ENCODE results near the gene RPAP2.

The RPAP2 gene

DNA sequence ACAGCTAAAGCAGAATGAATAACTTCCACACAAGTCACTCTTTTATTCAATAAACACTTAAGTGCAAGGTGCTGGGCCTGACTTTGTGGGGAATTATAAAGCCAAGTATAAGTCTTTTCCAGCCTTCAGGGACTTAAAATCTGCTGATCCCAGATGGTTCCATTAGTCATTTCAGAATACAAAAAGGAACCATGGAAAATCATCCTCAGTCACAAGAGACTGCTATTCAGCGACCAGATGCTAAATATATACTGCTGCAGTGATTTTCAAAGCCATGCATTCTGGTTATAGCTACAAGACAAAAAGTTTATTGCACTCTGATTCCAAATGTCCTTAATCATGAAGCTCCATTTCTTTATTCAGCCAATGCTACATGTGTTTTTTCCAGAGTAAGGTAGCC is 25.8 kb upstream of the RPAP2 start:
- peaks cover 34 to 86% of the 10 kb centered on the region in 2 experiments for H3K36me3 ChIP-seq (ENCODE audit: control insufficient read depth in 2 of 2, insufficient read depth in 1 of 2, low read length in 2 of 2)
- CTCF ChIA-PET = interaction anchor here (0.6 to 1.2 kb wide), 4 partner anchors 17 to 439 kb away, joined by 3 to 6 read pairs (median 3); no protein-coding TSS in a partner anchor
- POLR2A ChIA-PET = interaction anchor here (0.7 kb wide), 1 partner anchor 203 kb away, joined by 6 read pairs; no protein-coding TSS in a partner anchor
- H3K4me3 ChIP-seq (ENCODE audit: low read depth, low read length) = no peak overlapping the region
- no peaks in the 10 kb centered on the region for H3K4me1 ChIP-seq (ENCODE audit: control insufficient read depth, insufficient read depth, low read length)
- no peaks in the 10 kb centered on the region for H3K9me3 ChIP-seq (ENCODE audit: control insufficient read depth, insufficient read depth, low read depth, low read length)
- TF ChIP-seq ZNF174 (tag by site-specific recombination; IDR thresholded peaks at IDR 0.05) = no peak
- TF ChIP-seq ZNF660 (tag by site-specific recombination; IDR thresholded peaks at IDR 0.05) = no peak
- TF ChIP-seq ZNF354C (tag by site-specific recombination; IDR thresholded peaks at IDR 0.05; ENCODE audit: borderline replicate concordance, low read depth) = no peak
- no peak for TF ChIP-seq GLIS1 (tag by site-specific recombination; IDR thresholded peaks at IDR 0.05)
- no peak for TF ChIP-seq ZNF335 (tag by site-specific recombination; conservative IDR thresholded peaks at IDR 0.05)
- no peak for TF ChIP-seq ZNF837 (tag by site-specific recombination; IDR thresholded peaks at IDR 0.05)
- no peak for TF ChIP-seq ZNF184 (tag by site-specific recombination; IDR thresholded peaks at IDR 0.05)
- TF ChIP-seq GLI4 (tag by site-specific recombination; IDR thresholded peaks at IDR 0.05) = no peak
- no peak for TF ChIP-seq ZBTB20 (tag by site-specific recombination; IDR thresholded peaks at IDR 0.05)
- no peak for TF ChIP-seq ZNF596 (tag by site-specific recombination; IDR thresholded peaks at IDR 0.05)
- no peak for TF ChIP-seq ZNF19 (tag by site-specific recombination; IDR thresholded peaks at IDR 0.05; ENCODE audit: low read depth)
- no peak for TF ChIP-seq ZNF302 (tag by site-specific recombination; IDR thresholded peaks at IDR 0.05; ENCODE audit: low read depth)
- no peak for TF ChIP-seq BCL11A (tag by site-specific recombination; IDR thresholded peaks at IDR 0.05; ENCODE audit: low read depth)
- TF ChIP-seq ZIC2 (tag by site-specific recombination; IDR thresholded peaks at IDR 0.05) = no peak
- no peak for TF ChIP-seq ZNF677 (tag by site-specific recombination; IDR thresholded peaks at IDR 0.05)
- no peak for TF ChIP-seq ZNF629 (tag by site-specific recombination; IDR thresholded peaks at IDR 0.05)
- H3K27ac ChIP-seq (ENCODE audit: extremely low read depth, low read depth, low read length) = no peak overlapping the region

DNA sequence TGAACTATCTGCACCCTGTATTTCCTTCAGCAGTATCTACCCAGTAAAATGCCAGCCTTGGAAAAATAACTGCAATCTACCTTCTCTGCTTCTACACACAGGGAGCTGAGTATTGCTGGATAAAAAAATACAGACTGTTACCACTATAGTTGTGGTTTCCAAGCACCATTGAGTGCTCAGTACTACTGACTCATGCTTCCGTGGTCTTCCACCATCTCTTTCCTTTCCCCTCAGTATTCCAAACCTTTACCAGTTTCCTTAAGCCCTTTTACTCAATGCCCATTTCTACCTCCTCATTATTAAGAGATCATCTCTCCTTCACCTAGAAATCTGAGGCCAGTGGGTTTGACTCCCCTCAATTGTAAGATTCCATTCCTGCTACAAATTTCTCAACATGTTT is 23.9 kb upstream of the RPAP2 start:
- ChIA-PET CTCF (interaction anchor here (1.1 kb wide), 1 partner anchor 993 kb away, joined by 4 read pairs; no protein-coding TSS in a partner anchor), POLR2A (no interaction called here)
- Histone ChIP-seq H3K4me3 (ENCODE audit: low read depth, low read length) (no peak overlapping the region), H3K36me3 (ENCODE audit: control insufficient read depth in 2 of 2, insufficient read depth in 1 of 2, low read length in 2 of 2) (peaks cover 23 to 86% of the 10 kb centered on the region in 2 experiments), H3K9me3 (ENCODE audit: control insufficient read depth, insufficient read depth, low read depth, low read length) (no peaks in the 10 kb centered on the region), H3K4me1 (ENCODE audit: control insufficient read depth, insufficient read depth, low read length) (no peaks in the 10 kb centered on the region), H3K27ac (ENCODE audit: extremely low read depth, low read depth, low read length) (no peak overlapping the region)
- TF ChIP-seq, protein P1, sequence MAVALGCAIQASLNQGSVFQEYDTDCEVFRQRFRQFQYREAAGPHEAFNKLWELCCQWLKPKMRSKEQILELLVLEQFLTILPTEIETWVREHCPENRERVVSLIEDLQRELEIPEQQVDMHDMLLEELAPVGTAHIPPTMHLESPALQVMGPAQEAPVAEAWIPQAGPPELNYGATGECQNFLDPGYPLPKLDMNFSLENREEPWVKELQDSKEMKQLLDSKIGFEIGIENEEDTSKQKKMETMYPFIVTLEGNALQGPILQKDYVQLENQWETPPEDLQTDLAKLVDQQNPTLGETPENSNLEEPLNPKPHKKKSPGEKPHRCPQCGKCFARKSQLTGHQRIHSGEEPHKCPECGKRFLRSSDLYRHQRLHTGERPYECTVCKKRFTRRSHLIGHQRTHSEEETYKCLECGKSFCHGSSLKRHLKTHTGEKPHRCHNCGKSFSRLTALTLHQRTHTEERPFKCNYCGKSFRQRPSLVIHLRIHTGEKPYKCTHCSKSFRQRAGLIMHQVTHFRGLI (tag by site-specific recombination; IDR thresholded peaks at IDR 0.05) = no peak
- TF ChIP-seq ZNF335 (tag by site-specific recombination; conservative IDR thresholded peaks at IDR 0.05) = no peak
- no peak for TF ChIP-seq ZNF341 (tag by site-specific recombination; IDR thresholded peaks at IDR 0.05; ENCODE audit: low read depth)
- TF ChIP-seq YY1 (tag by site-specific recombination; IDR thresholded peaks at IDR 0.05) = no peak
- no peak for TF ChIP-seq ZNF501 (tag by site-specific recombination; IDR thresholded peaks at IDR 0.05)
- TF ChIP-seq, protein P2, sequence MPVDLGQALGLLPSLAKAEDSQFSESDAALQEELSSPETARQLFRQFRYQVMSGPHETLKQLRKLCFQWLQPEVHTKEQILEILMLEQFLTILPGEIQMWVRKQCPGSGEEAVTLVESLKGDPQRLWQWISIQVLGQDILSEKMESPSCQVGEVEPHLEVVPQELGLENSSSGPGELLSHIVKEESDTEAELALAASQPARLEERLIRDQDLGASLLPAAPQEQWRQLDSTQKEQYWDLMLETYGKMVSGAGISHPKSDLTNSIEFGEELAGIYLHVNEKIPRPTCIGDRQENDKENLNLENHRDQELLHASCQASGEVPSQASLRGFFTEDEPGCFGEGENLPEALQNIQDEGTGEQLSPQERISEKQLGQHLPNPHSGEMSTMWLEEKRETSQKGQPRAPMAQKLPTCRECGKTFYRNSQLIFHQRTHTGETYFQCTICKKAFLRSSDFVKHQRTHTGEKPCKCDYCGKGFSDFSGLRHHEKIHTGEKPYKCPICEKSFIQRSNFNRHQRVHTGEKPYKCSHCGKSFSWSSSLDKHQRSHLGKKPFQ (tag by site-specific recombination; IDR thresholded peaks at IDR 0.05) = no peak
- TF ChIP-seq ZNF214 (tag by site-specific recombination; IDR thresholded peaks at IDR 0.05; ENCODE audit: borderline replicate concordance) = no peak
- no peak for TF ChIP-seq ZFP69B (tag by site-specific recombination; IDR thresholded peaks at IDR 0.05)
- TF ChIP-seq ZNF16 (tag by site-specific recombination; IDR thresholded peaks at IDR 0.05; ENCODE audit: low read depth) = no peak
- TF ChIP-seq ZNF433 (tag by site-specific recombination; IDR thresholded peaks at IDR 0.05; ENCODE audit: low read depth) = no peak
- no peak for TF ChIP-seq ZNF114 (tag by site-specific recombination; IDR thresholded peaks at IDR 0.05)
- TF ChIP-seq, protein P3, sequence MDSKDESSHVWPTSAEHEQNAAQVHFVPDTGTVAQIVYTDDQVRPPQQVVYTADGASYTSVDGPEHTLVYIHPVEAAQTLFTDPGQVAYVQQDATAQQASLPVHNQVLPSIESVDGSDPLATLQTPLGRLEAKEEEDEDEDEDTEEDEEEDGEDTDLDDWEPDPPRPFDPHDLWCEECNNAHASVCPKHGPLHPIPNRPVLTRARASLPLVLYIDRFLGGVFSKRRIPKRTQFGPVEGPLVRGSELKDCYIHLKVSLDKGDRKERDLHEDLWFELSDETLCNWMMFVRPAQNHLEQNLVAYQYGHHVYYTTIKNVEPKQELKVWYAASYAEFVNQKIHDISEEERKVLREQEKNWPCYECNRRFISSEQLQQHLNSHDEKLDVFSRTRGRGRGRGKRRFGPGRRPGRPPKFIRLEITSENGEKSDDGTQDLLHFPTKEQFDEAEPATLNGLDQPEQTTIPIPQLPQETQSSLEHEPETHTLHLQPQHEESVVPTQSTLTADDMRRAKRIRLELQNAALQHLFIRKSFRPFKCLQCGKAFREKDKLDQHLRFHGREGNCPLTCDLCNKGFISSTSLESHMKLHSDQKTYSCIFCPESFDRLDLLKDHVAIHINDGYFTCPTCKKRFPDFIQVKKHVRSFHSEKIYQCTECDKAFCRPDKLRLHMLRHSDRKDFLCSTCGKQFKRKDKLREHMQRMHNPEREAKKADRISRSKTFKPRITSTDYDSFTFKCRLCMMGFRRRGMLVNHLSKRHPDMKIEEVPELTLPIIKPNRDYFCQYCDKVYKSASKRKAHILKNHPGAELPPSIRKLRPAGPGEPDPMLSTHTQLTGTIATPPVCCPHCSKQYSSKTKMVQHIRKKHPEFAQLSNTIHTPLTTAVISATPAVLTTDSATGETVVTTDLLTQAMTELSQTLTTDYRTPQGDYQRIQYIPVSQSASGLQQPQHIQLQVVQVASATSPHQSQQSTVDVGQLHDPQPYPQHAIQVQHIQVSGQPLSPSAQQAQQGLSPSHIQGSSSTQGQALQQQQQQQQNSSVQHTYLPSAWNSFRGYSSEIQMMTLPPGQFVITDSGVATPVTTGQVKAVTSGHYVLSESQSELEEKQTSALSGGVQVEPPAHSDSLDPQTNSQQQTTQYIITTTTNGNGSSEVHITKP (tag by site-specific recombination; IDR thresholded peaks at IDR 0.05) = no peak
- TF ChIP-seq ZNF555 (tag by site-specific recombination; conservative IDR thresholded peaks at IDR 0.05) = no peak
- TF ChIP-seq ZNF24 (tag by site-specific recombination; IDR thresholded peaks at IDR 0.05) = no peak
- no peak for TF ChIP-seq OVOL3 (tag by site-specific recombination; IDR thresholded peaks at IDR 0.05)
- no peak for TF ChIP-seq HOXC10 (CRISPR knock-in tag; IDR thresholded peaks at IDR 0.05)
- no peak for TF ChIP-seq BCL11A (tag by site-specific recombination; IDR thresholded peaks at IDR 0.05; ENCODE audit: low read depth)

Measured in HEK293 (cell line).